Endothelial cell of umbilical vein (primary cell): Measurements from ENCODE around the gene PKP3. TPM values are rescaled to one million over a fixed set of nuclear protein-coding genes. Genes with fewer than 3 reads are reported as not detected.

ENCODE experiments used
- BruUV-seq: library from RNA; stranded (reverse); fragments of 400-500 nt; replicated peaks from 2 replicates; lab custom pipeline; 2021; lab: Mats Ljungman, UMichigan
- CTCF ChIA-PET: fragments of 300-600, 350-600 bp; sonication (Branson Sonifier 250); formaldehyde crosslinking; loops from one replicate; lab custom pipeline; 2021; ENCODE audit warnings: antibody characterized with exemption, inconsistent platforms; lab: Charles Lee
- POLR2A ChIA-PET: fragments of 300-600, 350-600 bp; sonication (Branson Sonifier 250); formaldehyde crosslinking; loops from one replicate; lab custom pipeline; 2021; ENCODE audit warnings: antibody characterized with exemption, inconsistent platforms; lab: Charles Lee
- DNase-seq: peaks from one replicate; pipeline ENCODE4 v3.0.0-alpha.2; 2011; ENCODE audit warnings: low read depth, low spot score
- FAIRE-seq: peaks from 2 replicates; lab custom pipeline; 2011; peaks lifted over from hg19 to GRCh38; lab: Jason Lieb, UNC
- H2AFZ ChIP-seq: 2 replicates; pipeline ENCODE4 v1.6.0; 2012; ENCODE audit warnings: low read depth, low read length, control low read depth, inconsistent platforms
- H3K27ac ChIP-seq: 2 replicates; pipeline ENCODE4 v1.5.1; 2011; ENCODE audit warnings: low read depth, mild to moderate bottlenecking, control low read depth, low read length, moderate library complexity; ENCODE audit not compliant: insufficient read depth
- H3K27me3 ChIP-seq, 2 experiments: 2 replicates each; pipeline versions ENCODE4 v1.6.0 to v1.6.1; 2011; ENCODE audit warnings: low read length in 2 of 2, mixed read lengths in 1 of 2; ENCODE audit not compliant: control insufficient read depth in 2 of 2, insufficient read depth in 2 of 2
- H3K36me3 ChIP-seq, 2 experiments: 2 replicates in 1 of 2; 3 replicates in 1 of 2; pipeline ENCODE4 v1.5.1; 2011; ENCODE audit warnings: low read length in 2 of 2, mild to moderate bottlenecking in 1 of 2, moderate library complexity in 1 of 2; ENCODE audit not compliant: control insufficient read depth in 2 of 2, insufficient read depth in 2 of 2; ENCODE audit errors: extremely low read depth in 1 of 2
- H3K4me1 ChIP-seq: 3 replicates; pipeline ENCODE4 v1.5.1; 2011; ENCODE audit warnings: mild to moderate bottlenecking, low read length; ENCODE audit not compliant: control insufficient read depth, insufficient read depth; ENCODE audit errors: extremely low read depth
- H3K4me2 ChIP-seq: 2 replicates; pipeline ENCODE4 v1.6.1; 2011; ENCODE audit warnings: low read length, control low read depth, mixed read lengths; ENCODE audit not compliant: insufficient read depth
- H3K4me3 ChIP-seq, 3 experiments: fragments of 200-600 bp in 1 of 3; sonication (generic), shearing (Covaris generic) in 1 of 3; replicated peaks in 1 of 3; 2 replicates each; pipeline ENCODE4 v1.5.1; 2011 to 2016; ENCODE audit warnings: control low read depth in 3 of 3, low read length in 3 of 3, mild to moderate bottlenecking in 2 of 3, inconsistent platforms in 1 of 3, low read depth in 1 of 3, moderate library complexity in 1 of 3; ENCODE audit not compliant: insufficient read depth in 1 of 3
- H3K79me2 ChIP-seq: 2 replicates; pipeline ENCODE4 v1.6.0; 2012; ENCODE audit warnings: low read length, inconsistent platforms; ENCODE audit not compliant: control insufficient read depth, insufficient read depth
- H3K9ac ChIP-seq: replicated peaks from 2 replicates; pipeline ENCODE3; 2011; ENCODE audit warnings: low read length, control low read depth; ENCODE audit not compliant: insufficient read depth; ENCODE audit errors: extremely low read depth
- H3K9me1 ChIP-seq: replicated peaks from 3 replicates; pipeline ENCODE4 v1.6.0; 2011; ENCODE audit warnings: mild to moderate bottlenecking, low read length; ENCODE audit not compliant: control insufficient read depth, insufficient read depth; ENCODE audit errors: extremely low read depth
- H3K9me3 ChIP-seq: replicated peaks from 2 replicates; pipeline ENCODE4 v1.5.1; 2012; ENCODE audit warnings: low read length, inconsistent platforms; ENCODE audit not compliant: control insufficient read depth, insufficient read depth
- H4K20me1 ChIP-seq: replicated peaks from 2 replicates; pipeline ENCODE3; 2011; ENCODE audit warnings: mild to moderate bottlenecking, low read length; ENCODE audit not compliant: control insufficient read depth, insufficient read depth; ENCODE audit errors: extremely low read depth
- EZH2 ChIP-seq: IDR thresholded peaks from 2 replicates; pipeline ENCODE4 v1.6.1; 2012; ENCODE audit warnings: borderline replicate concordance, low read depth, mild to moderate bottlenecking, moderate library complexity, low read length, inconsistent platforms; ENCODE audit not compliant: severe bottlenecking
- FOS ChIP-seq: IDR thresholded peaks from 2 replicates; pipeline ENCODE4 v1.6.1; 2011; ENCODE audit warnings: mild to moderate bottlenecking, low read length, moderate library complexity, borderline replicate concordance; ENCODE audit not compliant: insufficient read depth
- GATA2 ChIP-seq: IDR thresholded peaks from 2 replicates; pipeline ENCODE4 v1.7.0; 2011; ENCODE audit warnings: low read depth, mild to moderate bottlenecking, moderate library complexity, mixed read lengths, low read length; ENCODE audit not compliant: insufficient read length, insufficient read depth
- JUN ChIP-seq: IDR thresholded peaks from 2 replicates; pipeline ENCODE4 v1.6.1; 2011; ENCODE audit warnings: borderline replicate concordance, low read depth; ENCODE audit not compliant: insufficient read length, insufficient read depth
- MAX ChIP-seq: IDR thresholded peaks from 2 replicates; pipeline ENCODE4 v1.6.1; 2011; ENCODE audit not compliant: insufficient read depth, insufficient read length
- MYC ChIP-seq: IDR thresholded peaks from one replicate; pipeline ENCODE4 v1.6.1; 2011; ENCODE audit warnings: mild to moderate bottlenecking, low read depth, low read length
- POLR2A ChIP-seq: IDR thresholded peaks from 2 replicates; pipeline ENCODE4 v1.6.1; 2012; ENCODE audit warnings: low read depth, mild to moderate bottlenecking, control low read depth, low read length
- POLR2AphosphoS5 ChIP-seq: IDR thresholded peaks from 2 replicates; pipeline ENCODE4 v1.6.1; 2012; ENCODE audit warnings: low read depth, mild to moderate bottlenecking, control low read depth, low read length, moderate library complexity; ENCODE audit not compliant: insufficient read depth
- dilution Hi-C: fragments of 300-500 bp; cut with MboI; formaldehyde crosslinking; loops from one replicate; pipeline ENCODE4 v1.15.0; 2019; ENCODE audit warnings: low sequenced_read_pairs; ENCODE audit not compliant: extremely low pct_ligation_motif_present
- intact Hi-C: fragments of 100-400 bp; cut with micrococcal nuclease; formaldehyde crosslinking; loops from one replicate; pipeline ENCODE4 v1.10.0; 2022
- polyA plus RNA-seq, 4 experiments: library from polyadenylated mRNA; depleted of rRNA in 3 of 4; stranded (reverse) in 3 of 4; unstranded in 1 of 4; fragments of >200 nt; gene quantifications; 2 replicates each; pipeline versions ENCODE4 v1.2.1 to v1.2.3, GENCODE V29; 2011 to 2012; ENCODE audit warnings: missing spikeins in 1 of 4
- total RNA-seq: library from RNA; stranded (reverse); gene quantifications from 2 replicates; pipeline ENCODE4 v1.2.3, GENCODE V29; 2021
- TF ChIP-seq, protein P1 (sequence below), 2 donors: IDR thresholded peaks; 1 replicate in 1 of 2; 2 replicates in 1 of 2; pipeline ENCODE4 v1.5.1; 2011; ENCODE audit warnings: low read length in 2 of 2, mild to moderate bottlenecking in 2 of 2, moderate library complexity in 2 of 2, control low read depth in 1 of 2, inconsistent platforms in 1 of 2, low read depth in 1 of 2; ENCODE audit not compliant: insufficient read depth in 1 of 2; ENCODE audit errors: extremely low read depth in 1 of 2

Gene PKP3
- total and polyA plus RNA-seq, 2 donors (not counting 3 experiments of a cell fraction or from before 2014, with no cell fraction given): 0.27 to 0.59 TPM

GRCh38 chr11:420911-421321 is 26.9 kb downstream of the PKP3 start:
- FAIRE-seq (no peak), DNase-seq (no peak)
- no peaks in the 10 kb centered on the region for H3K36me3 ChIP-seq
- H3K4me3 ChIP-seq: no peak overlapping the region
- POLR2A ChIA-PET: no interaction called here
- H3K27me3 ChIP-seq: peaks cover 7 to 14% of the 10 kb centered on the region in 2 experiments
- H3K4me1 ChIP-seq: peaks cover 9% of the 10 kb centered on the region
- CTCF ChIA-PET: interaction anchor here (1.0 kb wide), 1 partner anchor 27 kb away, joined by 4 read pairs; no protein-coding TSS in a partner anchor
- H3K9me1 ChIP-seq: no peaks in the 10 kb centered on the region
- no peaks in the 10 kb centered on the region for H3K79me2 ChIP-seq
- H3K27ac ChIP-seq: no peak overlapping the region
- H3K9ac ChIP-seq: no peak overlapping the region
- TF ChIP-seq EZH2: no peak
- TF ChIP-seq JUN: no peak
- TF ChIP-seq POLR2AphosphoS5: no peak
- no peak for TF ChIP-seq MYC
- dilution Hi-C loops (no loop called here), intact Hi-C loops (no loop called here)
- no TSS peak for BruUV-seq
- H3K9me3 ChIP-seq: no peaks in the 10 kb centered on the region
- H2AFZ ChIP-seq: no peak overlapping the region
- H3K4me2 ChIP-seq: no peak overlapping the region
- no peaks in the 10 kb centered on the region for H4K20me1 ChIP-seq

- no peak for FAIRE-seq
Measured at GRCh38 chr11:422249-422656, 28.2 kb downstream of the PKP3 start.

More at GRCh38 chr11:422249-422656, 28.2 kb downstream of the PKP3 start:
- Histone ChIP-seq H3K27ac (no peak overlapping the region), H3K9me3 (no peaks in the 10 kb centered on the region), H3K36me3 (no peaks in the 10 kb centered on the region), H3K79me2 (no peaks in the 10 kb centered on the region), H3K4me1 (no peaks in the 10 kb centered on the region), H3K27me3 (peaks cover 7 to 14% of the 10 kb centered on the region in 2 experiments), H3K9ac (no peak overlapping the region), H3K4me3 (no peak overlapping the region), H4K20me1 (no peaks in the 10 kb centered on the region), H2AFZ (no peak overlapping the region), H3K4me2 (no peak overlapping the region), H3K9me1 (no peaks in the 10 kb centered on the region)
- intact Hi-C loops (no loop called here), dilution Hi-C loops (no loop called here)
- BruUV-seq: no TSS peak
- TF ChIP-seq JUN (no peak), POLR2A (no peak), FOS (no peak), GATA2 (no peak), EZH2 (no peak), POLR2AphosphoS5 (no peak), MAX (no peak), MYC (no peak)
- TF ChIP-seq, protein P1, sequence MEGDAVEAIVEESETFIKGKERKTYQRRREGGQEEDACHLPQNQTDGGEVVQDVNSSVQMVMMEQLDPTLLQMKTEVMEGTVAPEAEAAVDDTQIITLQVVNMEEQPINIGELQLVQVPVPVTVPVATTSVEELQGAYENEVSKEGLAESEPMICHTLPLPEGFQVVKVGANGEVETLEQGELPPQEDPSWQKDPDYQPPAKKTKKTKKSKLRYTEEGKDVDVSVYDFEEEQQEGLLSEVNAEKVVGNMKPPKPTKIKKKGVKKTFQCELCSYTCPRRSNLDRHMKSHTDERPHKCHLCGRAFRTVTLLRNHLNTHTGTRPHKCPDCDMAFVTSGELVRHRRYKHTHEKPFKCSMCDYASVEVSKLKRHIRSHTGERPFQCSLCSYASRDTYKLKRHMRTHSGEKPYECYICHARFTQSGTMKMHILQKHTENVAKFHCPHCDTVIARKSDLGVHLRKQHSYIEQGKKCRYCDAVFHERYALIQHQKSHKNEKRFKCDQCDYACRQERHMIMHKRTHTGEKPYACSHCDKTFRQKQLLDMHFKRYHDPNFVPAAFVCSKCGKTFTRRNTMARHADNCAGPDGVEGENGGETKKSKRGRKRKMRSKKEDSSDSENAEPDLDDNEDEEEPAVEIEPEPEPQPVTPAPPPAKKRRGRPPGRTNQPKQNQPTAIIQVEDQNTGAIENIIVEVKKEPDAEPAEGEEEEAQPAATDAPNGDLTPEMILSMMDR (IDR thresholded peaks at IDR 0.05; ENCODE audit: extremely low read depth in 1 of 2, insufficient read depth in 1 of 2, low read depth in 1 of 2, low read length in 2 of 2): no peak
- POLR2A ChIA-PET: no interaction called here
- CTCF ChIA-PET: interaction anchor here (0.9 kb wide), 1 partner anchor 26 kb away, joined by 3 read pairs; no protein-coding TSS in a partner anchor
- DNase-seq: no peak
